PC-3 (cell line): ENCODE data around the gene CCDC174.

Experiments used
- EZH2 ChIP-seq: fragments of 300-600 bp; sonication (generic); IDR thresholded peaks from one replicate; pipeline ENCODE4 v1.6.1; 2017; ENCODE audit warnings: antibody characterized with exemption, mild to moderate bottlenecking, low read length; ENCODE audit not compliant: unreplicated experiment
- TF ChIP-seq, protein P1 (sequence below): fragments of 300-600 bp; sonication (generic); conservative IDR thresholded peaks from 2 replicates; pipeline ENCODE4 v1.5.1; 2017; ENCODE audit warnings: antibody characterized with exemption, low read depth, mild to moderate bottlenecking, low read length

DNA sequence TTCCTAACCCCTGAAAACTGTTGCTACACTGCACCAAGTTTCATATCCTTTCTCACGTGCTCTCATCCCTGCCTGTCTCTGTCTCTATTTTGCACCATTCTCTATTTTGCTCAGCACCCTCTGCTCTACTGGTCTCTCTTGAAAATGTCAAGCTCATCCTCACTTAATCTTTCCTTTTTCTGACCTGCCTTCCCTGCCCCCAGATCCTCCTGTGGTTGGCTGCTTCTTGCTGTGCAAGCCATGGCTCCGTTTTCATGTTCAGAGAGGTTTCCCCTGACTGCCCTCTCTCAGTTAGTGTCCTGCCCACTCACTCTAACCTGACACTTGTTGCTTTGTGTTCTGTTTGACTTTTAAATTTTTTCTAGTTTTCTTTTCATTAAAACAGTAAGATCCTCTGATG, 6.0 kb downstream of the CCDC174 start:
- TF ChIP-seq, protein P1, sequence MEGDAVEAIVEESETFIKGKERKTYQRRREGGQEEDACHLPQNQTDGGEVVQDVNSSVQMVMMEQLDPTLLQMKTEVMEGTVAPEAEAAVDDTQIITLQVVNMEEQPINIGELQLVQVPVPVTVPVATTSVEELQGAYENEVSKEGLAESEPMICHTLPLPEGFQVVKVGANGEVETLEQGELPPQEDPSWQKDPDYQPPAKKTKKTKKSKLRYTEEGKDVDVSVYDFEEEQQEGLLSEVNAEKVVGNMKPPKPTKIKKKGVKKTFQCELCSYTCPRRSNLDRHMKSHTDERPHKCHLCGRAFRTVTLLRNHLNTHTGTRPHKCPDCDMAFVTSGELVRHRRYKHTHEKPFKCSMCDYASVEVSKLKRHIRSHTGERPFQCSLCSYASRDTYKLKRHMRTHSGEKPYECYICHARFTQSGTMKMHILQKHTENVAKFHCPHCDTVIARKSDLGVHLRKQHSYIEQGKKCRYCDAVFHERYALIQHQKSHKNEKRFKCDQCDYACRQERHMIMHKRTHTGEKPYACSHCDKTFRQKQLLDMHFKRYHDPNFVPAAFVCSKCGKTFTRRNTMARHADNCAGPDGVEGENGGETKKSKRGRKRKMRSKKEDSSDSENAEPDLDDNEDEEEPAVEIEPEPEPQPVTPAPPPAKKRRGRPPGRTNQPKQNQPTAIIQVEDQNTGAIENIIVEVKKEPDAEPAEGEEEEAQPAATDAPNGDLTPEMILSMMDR: no peak
- no peak for TF ChIP-seq EZH2
